OCI-LY1 (cell line): ENCODE results near the gene TRIM74.
"Not testable (repeated sequence)": the region's sequence is repeated elsewhere in the genome, so short reads cannot be mapped to it uniquely, and the experiment has no call there.

Experiments used
- H2AFZ ChIP-seq: fragments of 200-600 bp; sonication (generic), shearing (Covaris generic); 2 replicates; pipeline ENCODE4 v1.6.0; 2014; ENCODE audit warnings: antibody characterized with exemption, mild to moderate bottlenecking, low read length
- H3F3A ChIP-seq: fragments of 200-600 bp; sonication (generic), shearing (Covaris generic); 2 replicates; pipeline ENCODE4 v1.6.0; 2014; ENCODE audit warnings: mild to moderate bottlenecking, antibody characterized with exemption, low read length, moderate library complexity; ENCODE audit not compliant: insufficient read depth
- H3K27ac ChIP-seq: fragments of 200-600 bp; sonication (generic); 2 replicates; pipeline ENCODE4 v1.5.1; 2014; ENCODE audit warnings: low read length, mixed run types, mild to moderate bottlenecking, low read depth; ENCODE audit not compliant: poor library complexity, severe bottlenecking
- H3K27me3 ChIP-seq: fragments of 200-600 bp; sonication (generic); 2 replicates; pipeline ENCODE4 v1.6.0; 2014; ENCODE audit warnings: antibody characterized with exemption, mild to moderate bottlenecking, low read length, moderate library complexity; ENCODE audit not compliant: insufficient read depth
- H3K36me3 ChIP-seq: fragments of 200-600 bp; sonication (generic); 2 replicates; pipeline ENCODE4 v1.6.1; 2014; ENCODE audit warnings: mild to moderate bottlenecking, antibody characterized with exemption, low read length, moderate library complexity, mixed read lengths; ENCODE audit not compliant: insufficient read depth
- H3K4me1 ChIP-seq: fragments of 200-600 bp; sonication (generic); 2 replicates; pipeline ENCODE4 v1.5.1; 2014; ENCODE audit warnings: mild to moderate bottlenecking, low read length, moderate library complexity; ENCODE audit not compliant: insufficient read depth, severe bottlenecking
- H3K4me2 ChIP-seq: fragments of 200-600 bp; sonication (generic), shearing (Covaris generic); 2 replicates; pipeline ENCODE4 v1.6.1; 2014; ENCODE audit warnings: low read length
- H3K4me3 ChIP-seq: fragments of 200-600 bp; sonication (generic); 2 replicates; pipeline ENCODE4 v1.5.1; 2014; ENCODE audit warnings: low read length, low read depth, mild to moderate bottlenecking, mixed read lengths; ENCODE audit not compliant: poor library complexity, severe bottlenecking
- H3K79me2 ChIP-seq: fragments of 200-600 bp; shearing (Covaris generic); 2 replicates; pipeline ENCODE4 v1.6.1; 2016; ENCODE audit warnings: mixed run types, low read length, mixed read lengths; ENCODE audit not compliant: insufficient read depth
- H3K9ac ChIP-seq: fragments of 200-600 bp; sonication (generic), shearing (Covaris generic); 2 replicates; pipeline ENCODE4 v1.6.1; 2014; ENCODE audit warnings: mild to moderate bottlenecking, low read length, mixed read lengths
- H3K9me2 ChIP-seq: fragments of 200-600 bp; sonication (generic), shearing (Covaris generic); 2 replicates; pipeline ENCODE4 v1.6.1; 2014; ENCODE audit warnings: low read depth, mild to moderate bottlenecking, low read length, mixed read lengths
- H3K9me3 ChIP-seq: fragments of 200-600 bp; shearing (Covaris generic); 2 replicates; pipeline ENCODE4 v1.6.1; 2014; ENCODE audit warnings: low read length, mixed read lengths
- H4K20me1 ChIP-seq: fragments of 200-600 bp; sonication (generic), shearing (Covaris generic); 2 replicates; pipeline ENCODE4 v1.6.0; 2016; ENCODE audit warnings: mild to moderate bottlenecking, low read length; ENCODE audit not compliant: insufficient read depth

Gene TRIM74

GRCh38 chr7:72990146-72990913 lies 21.1 kb upstream of the TRIM74 start:
- H3K27ac ChIP-seq, H3K9me3 ChIP-seq, H3K9me2 ChIP-seq, H3K27me3 ChIP-seq, H4K20me1 ChIP-seq, H3K36me3 ChIP-seq, H2AFZ ChIP-seq, H3K4me3 ChIP-seq, H3F3A ChIP-seq, H3K79me2 ChIP-seq, H3K9ac ChIP-seq, H3K4me2 ChIP-seq, H3K4me1 ChIP-seq: not testable (repeated sequence)

- not testable (repeated sequence) for H3K27ac ChIP-seq, H3K4me1 ChIP-seq, H3K9me3 ChIP-seq, H3K36me3 ChIP-seq, H2AFZ ChIP-seq, H4K20me1 ChIP-seq, H3K4me3 ChIP-seq, H3K4me2 ChIP-seq, H3K9me2 ChIP-seq, H3K27me3 ChIP-seq, H3K9ac ChIP-seq, H3K79me2 ChIP-seq, H3F3A ChIP-seq
Measured at GRCh38 chr7:72982084-72982483, 12.8 kb upstream of the TRIM74 start.

- H3K4me3 ChIP-seq, H3F3A ChIP-seq, H3K9me3 ChIP-seq, H4K20me1 ChIP-seq, H2AFZ ChIP-seq, H3K27ac ChIP-seq, H3K9me2 ChIP-seq, H3K27me3 ChIP-seq, H3K4me1 ChIP-seq, H3K36me3 ChIP-seq, H3K9ac ChIP-seq, H3K4me2 ChIP-seq, H3K79me2 ChIP-seq: not testable (repeated sequence)
Measured at GRCh38 chr7:72980382-72980781, 11.1 kb upstream of the TRIM74 start.

GRCh38 chr7:72976434-72976833 lies 7.2 kb upstream of the TRIM74 start:
- not testable (repeated sequence) for H3K79me2 ChIP-seq, H3K9ac ChIP-seq, H3K9me2 ChIP-seq, H4K20me1 ChIP-seq, H3K4me3 ChIP-seq, H3K27me3 ChIP-seq, H2AFZ ChIP-seq, H3K27ac ChIP-seq, H3F3A ChIP-seq, H3K36me3 ChIP-seq, H3K9me3 ChIP-seq, H3K4me2 ChIP-seq, H3K4me1 ChIP-seq

GRCh38 chr7:72975656-72976286 lies 6.5 kb upstream of the TRIM74 start:
- H3K27me3 ChIP-seq, H3K79me2 ChIP-seq, H3K4me3 ChIP-seq, H3K9ac ChIP-seq, H3K4me1 ChIP-seq, H3K27ac ChIP-seq, H3K9me2 ChIP-seq, H3F3A ChIP-seq, H4K20me1 ChIP-seq, H3K4me2 ChIP-seq, H3K36me3 ChIP-seq, H2AFZ ChIP-seq, H3K9me3 ChIP-seq: not testable (repeated sequence)

GRCh38 chr7:72974781-72975180 lies 5.5 kb upstream of the TRIM74 start:
- H3K4me2 ChIP-seq, H3K36me3 ChIP-seq, H2AFZ ChIP-seq, H3K27me3 ChIP-seq, H3F3A ChIP-seq, H3K9ac ChIP-seq, H3K79me2 ChIP-seq, H3K4me1 ChIP-seq, H3K27ac ChIP-seq, H3K9me3 ChIP-seq, H4K20me1 ChIP-seq, H3K9me2 ChIP-seq, H3K4me3 ChIP-seq: not testable (repeated sequence)

GRCh38 chr7:72971505-72971904 lies 2.2 kb upstream of the TRIM74 start:
- H3K9me3 ChIP-seq, H3K9me2 ChIP-seq, H4K20me1 ChIP-seq, H3K4me3 ChIP-seq, H3K27me3 ChIP-seq, H3K79me2 ChIP-seq, H3K4me1 ChIP-seq, H3K36me3 ChIP-seq, H3K4me2 ChIP-seq, H3K27ac ChIP-seq, H3K9ac ChIP-seq, H2AFZ ChIP-seq, H3F3A ChIP-seq: not testable (repeated sequence)
